GM19372 (cell line): ENCODE measurements around the gene RC3H1.
A peak's percentile ranks its signal among the peaks of the same experiment; 100 is the strongest.
"Not testable (repeated sequence)": the region's sequence is repeated elsewhere in the genome, so short reads cannot be mapped to it uniquely, and the experiment has no call there.

ENCODE experiments used
- ATAC-seq: cut with Tn5 transposase; IDR thresholded peaks from one replicate; pipeline ENCODE4 v1.9.1; 2021; ENCODE audit warnings: mild to moderate bottlenecking, low read depth, moderate library complexity; ENCODE audit not compliant: unreplicated experiment

RC3H1 gene

GRCh38 chr1:174031099-174031498, 8.9 kb upstream of the RC3H1 start:
- no peak for ATAC-seq

- ATAC-seq = no peak
Observed at GRCh38 chr1:174028495-174028894, 6.3 kb upstream of the RC3H1 start.

DNA sequence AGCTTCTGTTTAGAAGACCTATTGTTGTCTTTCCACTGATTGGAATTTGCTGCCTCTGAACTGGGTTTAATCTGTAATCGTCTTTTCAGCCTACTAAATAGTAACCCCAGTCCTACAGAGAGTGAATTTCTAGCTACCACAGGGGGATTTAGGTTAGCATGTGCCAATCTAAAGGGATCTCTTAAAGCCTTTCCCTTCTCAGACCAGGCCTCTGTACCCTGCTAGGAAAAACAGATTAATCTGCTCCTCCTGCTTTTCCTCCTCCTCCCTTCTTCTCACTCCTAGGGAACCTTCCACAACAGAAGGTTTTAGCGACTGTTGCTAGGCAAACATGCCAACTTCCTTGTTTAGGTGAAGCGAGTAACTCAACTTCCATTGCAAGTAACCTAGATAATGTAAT, 1.3 kb upstream of the RC3H1 start:
- ATAC-seq = no peak

DNA sequence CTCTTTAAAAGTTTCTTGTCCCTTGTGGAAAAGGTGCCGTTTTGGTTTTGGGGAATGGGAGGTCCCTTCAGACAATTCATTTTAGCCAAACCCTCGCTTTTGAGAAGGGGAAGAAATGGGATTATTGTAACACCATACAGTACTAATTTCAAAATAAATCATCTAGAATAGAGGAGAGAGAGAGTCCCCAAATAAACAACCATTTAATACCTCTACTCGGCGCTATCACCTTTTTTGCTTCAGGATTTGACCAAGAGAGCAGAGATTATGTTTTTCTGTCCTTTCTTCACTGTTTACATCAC, 770 bp upstream of the RC3H1 start:
- no peak for ATAC-seq

DNA sequence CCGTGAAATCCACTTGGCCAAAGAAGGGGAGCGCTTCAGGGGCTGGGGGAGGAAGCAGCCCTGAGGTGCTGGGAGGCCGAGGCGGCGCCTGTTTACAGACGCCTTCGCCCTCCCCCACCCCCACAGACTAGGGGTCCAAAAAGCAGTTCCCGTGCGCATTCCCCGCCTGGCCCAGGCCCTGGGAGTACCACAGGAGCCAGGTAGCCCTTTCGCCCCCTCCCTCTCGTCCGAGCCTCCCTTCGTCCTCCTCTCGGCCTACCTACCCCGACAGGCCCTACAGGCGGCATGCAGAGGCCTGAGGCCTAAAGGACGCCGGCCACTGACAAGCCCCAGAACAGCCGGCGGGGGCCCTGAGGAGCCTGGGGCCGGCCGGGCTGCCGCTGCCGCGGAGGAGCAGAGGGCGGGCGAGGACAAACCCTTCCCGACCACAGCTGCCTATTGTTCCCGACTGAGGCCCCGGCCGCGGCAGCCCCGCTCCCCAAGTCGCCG, 522 bp downstream of the RC3H1 start:
- ATAC-seq = peak; percentile 43

- ATAC-seq = no peak
Observed at GRCh38 chr1:174018565-174018964, 3.6 kb downstream of the RC3H1 start.

GRCh38 chr1:174017231-174017970, 4.8 kb downstream of the RC3H1 start:
- no peak for ATAC-seq

- no peak for ATAC-seq
Observed at GRCh38 chr1:174013864-174014418, 8.2 kb downstream of the RC3H1 start.

GRCh38 chr1:174008979-174009378, 13.2 kb downstream of the RC3H1 start:
- ATAC-seq = no peak

- ATAC-seq = no peak
Observed at GRCh38 chr1:174008269-174008668, 13.9 kb downstream of the RC3H1 start.

GRCh38 chr1:174007851-174008250, 14.3 kb downstream of the RC3H1 start:
- ATAC-seq = no peak

GRCh38 chr1:174005032-174005431, 17.1 kb downstream of the RC3H1 start:
- ATAC-seq = peak; percentile 80

DNA sequence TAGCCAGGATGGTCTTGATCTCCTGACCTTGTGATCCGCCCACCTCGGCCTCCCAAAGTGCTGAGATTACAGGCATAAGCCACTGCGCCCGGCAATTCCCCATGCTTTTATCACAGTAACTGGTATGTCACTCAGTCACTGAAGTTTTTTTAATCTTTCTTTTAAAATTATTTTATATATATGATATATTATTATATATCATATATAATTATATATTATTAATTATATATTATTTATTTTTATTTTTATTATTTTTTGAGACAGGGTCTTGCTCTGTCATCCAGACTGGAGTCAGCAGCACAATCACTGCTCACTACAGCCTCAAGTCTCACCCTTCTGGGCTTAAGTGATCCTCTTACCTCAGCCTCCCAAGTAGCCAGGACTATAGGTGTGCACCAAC, 18.3 kb downstream of the RC3H1 start:
- ATAC-seq = no peak

DNA sequence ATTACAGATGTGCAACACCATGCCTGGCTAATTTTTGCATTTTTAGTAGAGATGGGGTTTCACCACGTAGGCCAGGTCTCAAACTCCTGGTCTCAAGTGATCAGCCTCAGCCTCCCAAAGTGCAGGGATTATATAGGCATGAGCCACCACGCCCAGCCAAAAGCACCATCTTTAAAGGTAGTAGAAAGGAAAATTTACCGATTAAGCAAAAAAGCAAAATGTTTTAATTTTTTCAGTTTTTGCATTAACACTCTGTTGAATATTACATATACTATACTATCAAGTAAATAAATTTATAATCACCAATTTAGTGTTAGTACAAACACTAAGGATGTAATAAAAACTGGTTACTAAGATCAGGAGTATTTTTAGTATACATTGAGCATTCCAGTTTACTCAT, 20.6 kb downstream of the RC3H1 start:
- ATAC-seq = no peak

GRCh38 chr1:174000371-174000770, 21.8 kb downstream of the RC3H1 start:
- no peak for ATAC-seq

DNA sequence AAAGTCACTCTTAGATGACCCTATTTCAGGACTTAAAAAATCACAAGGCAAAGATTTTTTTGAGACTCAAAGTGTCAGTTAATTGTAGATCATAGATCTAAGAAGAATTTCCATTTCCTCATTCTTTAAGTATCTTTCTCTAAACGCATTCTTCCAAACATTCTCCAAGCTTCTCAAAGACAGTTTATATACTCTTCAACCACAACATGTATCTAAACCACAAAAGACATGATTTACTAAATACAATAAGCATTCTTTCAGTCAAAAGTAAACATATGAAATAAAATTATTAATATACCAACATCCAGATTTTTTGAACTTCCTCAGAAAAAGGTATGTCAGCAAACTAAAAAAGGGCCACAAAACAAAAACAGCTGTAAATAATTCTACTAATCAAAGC, 24.4 kb downstream of the RC3H1 start:
- ATAC-seq = no peak

DNA sequence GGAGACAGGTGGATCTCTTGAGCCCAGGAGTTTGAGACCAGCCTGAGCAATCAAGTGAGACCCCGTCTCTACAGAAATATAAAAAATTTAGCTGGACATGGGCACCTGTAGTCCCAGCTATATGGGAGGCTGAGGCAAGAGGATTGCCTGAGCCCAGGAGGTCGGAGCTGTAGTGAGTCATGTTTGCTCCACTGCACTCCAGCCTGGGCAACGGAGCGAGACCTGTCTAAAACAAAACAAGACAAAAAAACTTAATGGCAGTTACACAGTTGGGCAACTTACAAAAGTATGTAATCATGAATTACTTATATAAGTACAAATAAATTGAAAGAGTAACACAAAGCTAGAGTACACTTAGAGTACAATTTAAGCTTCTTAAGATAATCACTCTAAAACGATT, 25.2 kb downstream of the RC3H1 start:
- no peak for ATAC-seq

GRCh38 chr1:173995475-173995874, 26.7 kb downstream of the RC3H1 start:
- no peak for ATAC-seq

DNA sequence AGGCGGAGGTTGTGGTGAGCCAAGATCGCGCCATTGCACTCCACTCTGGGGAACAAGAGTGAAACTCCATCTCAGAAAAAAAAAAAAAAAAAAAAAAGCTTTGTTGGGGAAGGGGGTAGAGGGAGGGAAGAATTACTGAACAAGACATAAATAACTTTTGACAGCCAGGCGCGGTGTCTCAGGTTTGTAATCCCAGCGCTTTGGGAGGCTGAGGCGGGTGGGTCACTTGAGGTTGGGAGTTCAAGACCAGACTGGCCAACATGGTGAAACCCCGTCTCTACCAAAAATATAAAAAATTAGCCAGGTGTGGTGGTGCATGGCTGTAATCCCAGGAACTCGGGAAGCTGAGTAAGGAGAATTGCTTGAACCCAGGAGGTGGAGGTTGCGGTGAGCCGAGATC, 28.2 kb downstream of the RC3H1 start:
- ATAC-seq = not testable (repeated sequence)

- ATAC-seq = no peak
Observed at GRCh38 chr1:173988068-173988467, 34.1 kb downstream of the RC3H1 start.

DNA sequence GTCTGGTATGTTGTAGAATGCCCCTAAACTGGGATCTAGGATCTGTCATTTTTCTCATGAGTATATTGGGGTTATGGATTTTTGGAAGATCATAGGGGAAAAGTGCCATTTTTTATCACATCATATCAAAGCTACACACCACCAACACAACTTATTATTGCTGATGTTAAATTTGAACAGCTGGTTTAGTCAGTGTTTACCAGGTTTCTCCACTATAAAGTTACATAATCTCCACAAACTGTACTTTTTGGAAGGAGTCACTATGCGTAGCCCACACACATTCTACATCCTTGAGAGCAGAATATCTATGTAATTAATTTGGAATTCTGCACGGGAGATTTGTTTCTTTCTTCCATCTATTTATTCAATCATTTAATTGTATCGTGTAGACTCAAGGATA, 35.2 kb downstream of the RC3H1 start:
- ATAC-seq = no peak

DNA sequence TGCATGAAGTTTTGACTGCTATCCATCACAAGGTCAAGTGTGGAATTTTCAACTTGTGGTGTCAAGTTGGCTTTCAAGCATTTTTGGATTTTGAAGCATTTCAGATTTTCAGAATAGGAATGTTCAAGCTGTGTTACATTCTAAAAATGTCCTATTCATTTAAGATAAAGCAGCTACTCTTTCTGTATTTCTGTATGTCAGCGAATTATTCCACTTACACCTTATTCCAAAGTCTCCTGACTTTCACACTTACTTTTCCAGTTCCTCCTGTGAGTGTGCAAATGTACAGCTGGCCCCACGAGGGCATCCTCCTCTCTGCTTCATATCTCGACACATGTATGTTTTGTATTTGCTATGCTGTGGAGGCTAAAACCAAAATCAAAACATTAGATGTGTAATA, 51.9 kb downstream of the RC3H1 start:
- ATAC-seq = no peak

DNA sequence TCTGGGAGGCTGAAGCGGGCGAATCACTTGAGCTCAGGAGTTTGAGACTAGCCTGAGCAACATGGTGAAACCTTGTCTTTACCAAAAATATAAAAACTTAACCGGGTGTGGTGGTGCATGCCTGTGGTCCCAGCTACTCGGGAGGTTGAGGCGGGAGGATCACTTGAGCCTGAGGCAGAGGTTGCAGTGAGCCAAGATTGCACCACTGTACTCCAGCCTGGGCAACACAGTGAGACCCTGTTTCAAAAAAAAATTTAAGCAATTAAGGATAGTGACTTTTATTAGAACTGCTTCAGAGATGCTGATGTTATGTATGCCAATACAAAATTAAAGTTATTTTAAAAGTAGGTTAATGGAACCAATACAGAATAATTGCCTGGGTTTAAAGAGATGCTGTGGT, 56.3 kb downstream of the RC3H1 start:
- not testable (repeated sequence) for ATAC-seq
